Measurements from ENCODE around the gene MILR1.

The MILR1 gene

GRCh38 chr17:64448665-64449512 lies at the start of gene MILR1:
TSS of gene MILR1 (plus strand) at chr17:64449115. CDS start at chr17:64449169, 54 bp downstream.
- H3K4me1 ChIP-seq (ENCODE audit: control insufficient read depth, low read depth, low read length): no peaks in the 10 kb centered on the region
- H3K9ac ChIP-seq (ENCODE audit: low read length): no peak within 1 kb of the TSS
- H3K27me3 ChIP-seq (ENCODE audit: control insufficient read depth, insufficient read depth, low read length): no peaks in the 10 kb centered on the region
- no peaks in the 10 kb centered on the region for H3K9me3 ChIP-seq (ENCODE audit: control insufficient read depth, low read depth, low read length)
- H3K4me3 ChIP-seq (ENCODE audit: low read length): no peak within 1 kb of the TSS
- H3K27ac ChIP-seq (ENCODE audit: low read length): no peak within 1 kb of the TSS
- no peaks in the 10 kb centered on the region for H3K36me3 ChIP-seq (ENCODE audit: control insufficient read depth, low read depth, low read length)

DNA sequence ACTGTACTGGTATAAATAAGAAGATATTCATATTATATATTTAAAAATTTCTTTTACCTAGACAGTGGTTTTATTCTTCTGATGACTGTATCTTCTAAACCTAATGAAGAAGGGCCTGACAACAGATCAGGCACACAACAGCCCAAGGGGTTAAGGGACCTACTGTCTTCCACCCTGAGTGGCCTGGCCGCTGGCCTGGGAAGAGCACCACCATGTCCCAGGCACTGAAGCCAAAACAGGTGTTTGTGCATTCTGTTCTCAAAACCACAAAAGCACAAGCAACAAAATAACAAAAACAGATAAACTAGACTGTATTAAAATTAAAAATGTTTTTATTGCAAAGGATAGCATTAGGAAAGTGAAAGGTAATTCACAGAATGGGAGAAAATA lies 49.2 kb upstream of the MILR1 start:
- Histone ChIP-seq H3K9me3 (ENCODE audit: control insufficient read depth, low read depth, low read length) (no peaks in the 10 kb centered on the region), H3K9ac (ENCODE audit: low read length) (no peak overlapping the region), H3K27me3 (ENCODE audit: control insufficient read depth, insufficient read depth, low read length) (no peaks in the 10 kb centered on the region), H3K4me1 (ENCODE audit: control insufficient read depth, low read depth, low read length) (peaks cover 4% of the 10 kb centered on the region), H3K4me3 (ENCODE audit: low read length) (no peak overlapping the region), H3K27ac (ENCODE audit: low read length) (no peak overlapping the region), H3K36me3 (ENCODE audit: control insufficient read depth, low read depth, low read length) (no peaks in the 10 kb centered on the region)

GRCh38 chr17:64400642-64401041 lies 48.3 kb upstream of the MILR1 start:
- no peaks in the 10 kb centered on the region for H3K36me3 ChIP-seq (ENCODE audit: control insufficient read depth, low read depth, low read length)
- H3K27me3 ChIP-seq (ENCODE audit: control insufficient read depth, insufficient read depth, low read length): no peaks in the 10 kb centered on the region
- no peak overlapping the region for H3K9ac ChIP-seq (ENCODE audit: low read length)
- H3K4me1 ChIP-seq (ENCODE audit: control insufficient read depth, low read depth, low read length): peaks cover 4% of the 10 kb centered on the region
- no peak overlapping the region for H3K27ac ChIP-seq (ENCODE audit: low read length)
- H3K9me3 ChIP-seq (ENCODE audit: control insufficient read depth, low read depth, low read length): no peaks in the 10 kb centered on the region
- H3K4me3 ChIP-seq (ENCODE audit: low read length): no peak overlapping the region

GRCh38 chr17:64401244-64401860 lies 47.6 kb upstream of the MILR1 start:
- Histone ChIP-seq H3K27ac (ENCODE audit: low read length) (no peak overlapping the region), H3K4me1 (ENCODE audit: control insufficient read depth, low read depth, low read length) (no peaks in the 10 kb centered on the region), H3K4me3 (ENCODE audit: low read length) (no peak overlapping the region)

GRCh38 chr17:64401941-64402340 lies 47.0 kb upstream of the MILR1 start:
- no peaks in the 10 kb centered on the region for H3K4me1 ChIP-seq (ENCODE audit: control insufficient read depth, low read depth, low read length)
- H3K36me3 ChIP-seq (ENCODE audit: control insufficient read depth, low read depth, low read length): no peaks in the 10 kb centered on the region
- no peak overlapping the region for H3K27ac ChIP-seq (ENCODE audit: low read length)
- H3K9me3 ChIP-seq (ENCODE audit: control insufficient read depth, low read depth, low read length): no peaks in the 10 kb centered on the region
- no peaks in the 10 kb centered on the region for H3K27me3 ChIP-seq (ENCODE audit: control insufficient read depth, insufficient read depth, low read length)
- no peak overlapping the region for H3K4me3 ChIP-seq (ENCODE audit: low read length)
- no peak overlapping the region for H3K9ac ChIP-seq (ENCODE audit: low read length)

More at GRCh38 chr17:64401244-64401860, 47.6 kb upstream of the MILR1 start:
- Histone ChIP-seq H3K9ac (ENCODE audit: low read length) (no peak overlapping the region), H3K36me3 (ENCODE audit: control insufficient read depth, low read depth, low read length) (no peaks in the 10 kb centered on the region), H3K27me3 (ENCODE audit: control insufficient read depth, insufficient read depth, low read length) (no peaks in the 10 kb centered on the region), H3K9me3 (ENCODE audit: control insufficient read depth, low read depth, low read length) (no peaks in the 10 kb centered on the region)

GRCh38 chr17:64402469-64402868 lies 46.4 kb upstream of the MILR1 start:
- no peak overlapping the region for H3K9ac ChIP-seq (ENCODE audit: low read length)
- H3K36me3 ChIP-seq (ENCODE audit: control insufficient read depth, low read depth, low read length): no peaks in the 10 kb centered on the region
- no peak overlapping the region for H3K27ac ChIP-seq (ENCODE audit: low read length)

GRCh38 chr17:64403881-64404460 lies 44.9 kb upstream of the MILR1 start:
- no peaks in the 10 kb centered on the region for H3K36me3 ChIP-seq (ENCODE audit: control insufficient read depth, low read depth, low read length)
- H3K9me3 ChIP-seq (ENCODE audit: control insufficient read depth, low read depth, low read length): no peaks in the 10 kb centered on the region
- no peaks in the 10 kb centered on the region for H3K4me1 ChIP-seq (ENCODE audit: control insufficient read depth, low read depth, low read length)
- H3K27ac ChIP-seq (ENCODE audit: low read length): no peak overlapping the region
- H3K27me3 ChIP-seq (ENCODE audit: control insufficient read depth, insufficient read depth, low read length): no peaks in the 10 kb centered on the region
- no peak overlapping the region for H3K9ac ChIP-seq (ENCODE audit: low read length)
- no peak overlapping the region for H3K4me3 ChIP-seq (ENCODE audit: low read length)

More at GRCh38 chr17:64402469-64402868, 46.4 kb upstream of the MILR1 start:
- Histone ChIP-seq H3K9me3 (ENCODE audit: control insufficient read depth, low read depth, low read length) (no peaks in the 10 kb centered on the region), H3K4me1 (ENCODE audit: control insufficient read depth, low read depth, low read length) (no peaks in the 10 kb centered on the region), H3K4me3 (ENCODE audit: low read length) (no peak overlapping the region), H3K27me3 (ENCODE audit: control insufficient read depth, insufficient read depth, low read length) (no peaks in the 10 kb centered on the region)

DNA sequence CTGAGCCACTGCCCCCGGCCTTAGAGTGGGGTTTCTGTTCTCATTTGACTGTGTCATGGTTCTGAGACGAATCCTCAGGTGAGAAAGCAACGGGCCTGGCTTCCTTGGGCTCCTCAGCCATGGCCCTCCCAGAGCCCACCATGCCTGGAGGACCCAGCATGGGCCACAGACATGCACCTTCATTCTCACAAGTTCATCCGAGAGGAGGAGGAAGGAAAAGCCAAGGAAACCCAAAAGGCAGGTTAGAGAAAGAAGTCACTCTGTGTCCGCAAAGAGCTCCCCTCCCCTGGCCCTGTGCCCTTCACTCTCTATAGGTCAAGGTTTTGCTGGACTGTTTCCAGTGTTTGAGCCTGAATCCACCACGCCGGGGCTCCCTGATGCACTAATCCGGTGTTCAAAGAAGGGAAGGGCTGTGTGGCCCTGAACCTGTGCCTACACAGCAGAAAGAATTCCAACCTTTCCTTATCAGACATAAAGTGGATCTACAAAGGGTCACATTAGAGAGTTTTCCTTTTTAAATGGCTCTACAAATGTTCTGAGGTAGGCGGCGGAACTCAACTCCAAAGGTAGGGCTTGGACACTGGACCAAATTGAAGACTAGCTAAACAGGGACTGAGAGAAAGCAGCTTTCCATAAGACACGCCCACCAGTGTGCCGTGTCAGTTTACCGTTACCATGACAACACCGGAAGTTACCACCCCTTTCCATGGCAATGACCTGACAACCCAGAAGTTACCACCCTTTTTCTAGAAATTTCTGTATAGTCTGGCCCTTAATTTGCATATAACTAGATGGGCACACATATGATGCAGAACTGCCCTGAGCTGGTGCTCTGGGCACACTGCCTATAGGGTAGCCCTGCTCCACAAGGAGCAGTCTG lies 42.4 kb upstream of the MILR1 start:
- no peaks in the 10 kb centered on the region for H3K9me3 ChIP-seq (ENCODE audit: control insufficient read depth, low read depth, low read length)
- H3K27me3 ChIP-seq (ENCODE audit: control insufficient read depth, insufficient read depth, low read length): no peaks in the 10 kb centered on the region
- H3K9ac ChIP-seq (ENCODE audit: low read length): no peak overlapping the region
- H3K36me3 ChIP-seq (ENCODE audit: control insufficient read depth, low read depth, low read length): no peaks in the 10 kb centered on the region
- H3K27ac ChIP-seq (ENCODE audit: low read length): no peak overlapping the region
- peaks cover 3% of the 10 kb centered on the region for H3K4me1 ChIP-seq (ENCODE audit: control insufficient read depth, low read depth, low read length)
- H3K4me3 ChIP-seq (ENCODE audit: low read length): no peak overlapping the region

DNA sequence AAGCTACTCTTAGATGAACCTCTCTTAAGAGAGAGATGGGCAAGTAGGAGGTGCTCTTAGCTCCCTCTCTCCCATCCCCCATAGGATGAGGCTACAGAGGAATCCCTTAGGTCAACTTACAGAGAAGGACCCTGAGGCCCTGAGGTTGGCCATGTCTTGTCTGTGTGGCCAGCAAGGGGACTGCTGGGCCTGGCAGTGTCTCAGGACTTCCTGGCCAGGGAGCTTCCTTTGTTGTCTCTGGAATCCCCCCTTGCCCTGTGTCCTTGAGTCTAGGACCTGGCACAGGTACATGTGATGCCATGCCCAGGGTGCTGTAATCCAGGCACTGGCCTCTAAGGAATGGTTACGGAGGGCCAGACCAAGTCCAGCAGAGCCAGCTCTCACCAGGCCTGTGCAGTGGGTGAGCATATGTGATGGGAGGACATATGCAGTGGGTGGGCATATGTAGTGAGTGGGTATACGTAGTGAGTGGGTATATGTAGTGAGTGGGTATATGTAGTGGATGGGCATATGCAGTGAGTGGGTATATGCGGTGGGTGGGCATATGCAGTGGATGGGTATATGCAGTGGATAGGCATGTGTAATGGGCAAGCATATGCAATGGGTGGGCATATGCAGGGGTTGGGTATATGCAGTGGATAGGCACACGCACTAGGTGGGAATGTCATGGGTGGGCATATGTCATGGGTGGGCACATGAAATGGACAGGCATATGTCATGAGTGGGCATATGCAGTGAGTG lies 38.0 kb upstream of the MILR1 start:
- H3K4me3 ChIP-seq (ENCODE audit: low read length): no peak overlapping the region
- no peaks in the 10 kb centered on the region for H3K27me3 ChIP-seq (ENCODE audit: control insufficient read depth, insufficient read depth, low read length)
- no peaks in the 10 kb centered on the region for H3K9me3 ChIP-seq (ENCODE audit: control insufficient read depth, low read depth, low read length)
- no peaks in the 10 kb centered on the region for H3K36me3 ChIP-seq (ENCODE audit: control insufficient read depth, low read depth, low read length)
- H3K4me1 ChIP-seq (ENCODE audit: control insufficient read depth, low read depth, low read length): peaks cover 14% of the 10 kb centered on the region
- no peak overlapping the region for H3K27ac ChIP-seq (ENCODE audit: low read length)
- no peak overlapping the region for H3K9ac ChIP-seq (ENCODE audit: low read length)

GRCh38 chr17:64411999-64412771 lies 36.7 kb upstream of the MILR1 start:
- Histone ChIP-seq H3K27me3 (ENCODE audit: control insufficient read depth, insufficient read depth, low read length) (no peaks in the 10 kb centered on the region), H3K36me3 (ENCODE audit: control insufficient read depth, low read depth, low read length) (no peaks in the 10 kb centered on the region), H3K27ac (ENCODE audit: low read length) (peak overlapping the region; percentile 88), H3K4me1 (ENCODE audit: control insufficient read depth, low read depth, low read length) (peaks cover 14% of the 10 kb centered on the region), H3K9ac (ENCODE audit: low read length) (peak overlapping the region; percentile 71), H3K4me3 (ENCODE audit: low read length) (peak overlapping the region; percentile 48), H3K9me3 (ENCODE audit: control insufficient read depth, low read depth, low read length) (no peaks in the 10 kb centered on the region)
